NB4 (cell line): ENCODE measurements around the gene COL6A2.

Experiments
- DNase-seq: peaks from one replicate; pipeline ENCODE4 v3.0.0; 2010; ENCODE audit warnings: low read depth
- H3K4me3 ChIP-seq: one replicate; pipeline ENCODE4 v1.5.1; 2011; ENCODE audit warnings: mild to moderate bottlenecking, low read depth, low read length, moderate library complexity
- MYC ChIP-seq: IDR thresholded peaks from 2 replicates; pipeline ENCODE4 v1.6.1; 2011; ENCODE audit warnings: low read depth, low read length
- POLR2A ChIP-seq: IDR thresholded peaks from 2 replicates; pipeline ENCODE4 v1.6.1; 2011; ENCODE audit warnings: mild to moderate bottlenecking; ENCODE audit not compliant: insufficient read length; ENCODE audit errors: extremely low read depth
- TF ChIP-seq, protein P1 (sequence below): IDR thresholded peaks from one replicate; pipeline ENCODE4 v1.5.1; 2012; ENCODE audit warnings: low read depth, low read length
- TF ChIP-seq, protein P2 (sequence below): IDR thresholded peaks from 2 replicates; pipeline ENCODE4 v1.6.1; 2011; ENCODE audit warnings: low read depth, low read length

Gene COL6A2

DNA sequence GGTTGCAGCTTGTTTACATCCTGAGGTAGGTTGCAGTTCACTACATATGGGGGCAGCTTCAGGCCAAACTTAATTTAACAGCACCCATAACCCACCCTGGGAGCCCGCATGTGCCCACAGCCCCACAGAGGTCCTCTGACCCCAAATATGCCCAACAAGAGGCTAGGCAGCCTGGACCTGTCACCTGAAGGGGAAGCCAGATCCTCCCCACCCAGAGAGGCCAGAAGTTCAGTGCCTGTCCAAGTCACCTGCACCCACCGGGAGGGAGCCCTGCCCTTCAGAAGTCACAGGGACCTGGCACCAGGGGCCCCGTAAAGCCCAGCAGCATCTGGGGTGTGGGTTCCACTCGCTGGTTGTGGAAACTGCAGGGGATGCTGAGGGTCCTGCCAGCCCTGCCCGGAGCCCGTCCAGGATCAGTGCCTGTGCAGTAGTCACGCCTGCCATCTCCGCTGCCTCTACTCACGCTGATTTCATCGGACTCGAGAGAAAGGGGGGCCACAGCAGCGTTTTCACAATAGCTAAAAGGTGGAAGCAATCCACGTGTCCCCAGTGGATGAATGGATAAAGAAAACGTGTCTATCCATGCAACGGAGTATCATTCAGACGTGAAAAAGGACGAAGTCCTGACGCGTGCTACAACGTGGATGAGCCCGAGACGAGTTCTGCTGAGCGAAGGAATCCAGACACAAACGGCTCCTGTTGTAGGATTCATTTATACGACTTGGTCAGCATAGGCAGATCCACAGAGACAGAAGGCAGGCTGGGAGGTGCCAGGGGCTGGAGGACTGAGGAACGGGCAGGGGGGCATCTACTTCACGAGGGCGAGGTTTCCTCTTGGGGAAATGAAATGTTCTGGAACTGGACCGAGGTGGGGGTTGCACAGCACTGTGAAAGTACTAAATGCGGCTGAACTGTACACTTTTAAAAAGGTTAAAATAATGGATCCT is 33.9 kb upstream of the COL6A2 start:
- H3K4me3 ChIP-seq, result no peak overlapping the region
- no peak for DNase-seq
- TF ChIP-seq MYC (no peak), POLR2A (no peak)
- TF ChIP-seq, protein P1, sequence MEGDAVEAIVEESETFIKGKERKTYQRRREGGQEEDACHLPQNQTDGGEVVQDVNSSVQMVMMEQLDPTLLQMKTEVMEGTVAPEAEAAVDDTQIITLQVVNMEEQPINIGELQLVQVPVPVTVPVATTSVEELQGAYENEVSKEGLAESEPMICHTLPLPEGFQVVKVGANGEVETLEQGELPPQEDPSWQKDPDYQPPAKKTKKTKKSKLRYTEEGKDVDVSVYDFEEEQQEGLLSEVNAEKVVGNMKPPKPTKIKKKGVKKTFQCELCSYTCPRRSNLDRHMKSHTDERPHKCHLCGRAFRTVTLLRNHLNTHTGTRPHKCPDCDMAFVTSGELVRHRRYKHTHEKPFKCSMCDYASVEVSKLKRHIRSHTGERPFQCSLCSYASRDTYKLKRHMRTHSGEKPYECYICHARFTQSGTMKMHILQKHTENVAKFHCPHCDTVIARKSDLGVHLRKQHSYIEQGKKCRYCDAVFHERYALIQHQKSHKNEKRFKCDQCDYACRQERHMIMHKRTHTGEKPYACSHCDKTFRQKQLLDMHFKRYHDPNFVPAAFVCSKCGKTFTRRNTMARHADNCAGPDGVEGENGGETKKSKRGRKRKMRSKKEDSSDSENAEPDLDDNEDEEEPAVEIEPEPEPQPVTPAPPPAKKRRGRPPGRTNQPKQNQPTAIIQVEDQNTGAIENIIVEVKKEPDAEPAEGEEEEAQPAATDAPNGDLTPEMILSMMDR, result no peak
- TF ChIP-seq, protein P2, sequence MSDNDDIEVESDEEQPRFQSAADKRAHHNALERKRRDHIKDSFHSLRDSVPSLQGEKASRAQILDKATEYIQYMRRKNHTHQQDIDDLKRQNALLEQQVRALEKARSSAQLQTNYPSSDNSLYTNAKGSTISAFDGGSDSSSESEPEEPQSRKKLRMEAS, result no peak

DNA sequence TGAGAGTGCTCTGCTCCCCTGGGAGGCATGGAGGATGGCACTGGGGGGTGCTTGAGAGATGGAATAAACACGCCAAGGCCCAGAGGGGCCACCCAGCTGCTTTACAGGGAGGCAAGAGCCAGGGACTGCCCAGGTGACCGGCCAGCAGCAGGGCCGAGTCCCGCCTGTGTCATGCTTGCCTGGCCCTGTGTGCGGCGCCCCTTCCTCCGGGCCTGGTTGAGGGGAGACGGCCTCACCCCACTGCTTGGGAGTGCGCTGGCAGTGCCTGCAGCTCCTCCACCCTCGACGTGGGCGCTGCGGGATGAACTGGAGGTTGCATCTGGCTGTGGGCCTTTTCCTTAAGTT is 33.1 kb upstream of the COL6A2 start:
- DNase-seq, result no peak
- TF ChIP-seq, protein P1, result no peak
- no peak for TF ChIP-seq POLR2A
- TF ChIP-seq, protein P2, result no peak
- TF ChIP-seq MYC, result no peak

DNA sequence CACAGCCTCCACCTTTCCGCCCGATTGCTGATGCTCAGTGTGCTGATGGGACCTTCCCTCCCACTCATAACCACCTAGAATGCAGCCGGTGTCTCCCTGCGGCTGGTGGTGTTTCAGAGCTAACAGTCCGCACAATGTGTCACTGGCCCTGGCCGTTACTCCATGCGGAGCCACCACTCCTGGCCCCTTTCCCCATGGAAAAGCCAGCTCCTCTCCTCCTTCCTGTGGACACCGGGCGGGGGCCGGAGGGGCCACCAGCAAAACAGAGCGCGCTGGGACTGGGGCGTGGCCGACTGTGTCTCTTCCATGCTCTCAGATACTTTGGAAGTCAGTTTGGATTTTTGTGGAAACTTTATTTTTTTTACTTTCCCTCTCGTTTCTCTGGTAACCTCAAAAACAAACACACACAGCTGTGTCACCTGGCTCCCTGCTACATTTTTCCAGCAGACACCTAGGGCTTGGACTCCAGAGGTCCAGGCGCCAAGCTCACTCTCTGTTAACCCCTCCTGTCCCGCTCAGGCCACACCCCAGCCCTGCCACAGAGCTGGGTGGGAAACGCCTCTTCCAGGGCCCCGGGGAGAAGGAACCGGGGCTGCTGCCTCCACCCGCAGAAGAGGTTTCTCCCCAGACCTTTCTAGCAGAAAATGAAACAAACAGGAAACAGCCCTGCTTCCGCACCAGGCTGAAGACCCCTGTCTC is 32.5 kb upstream of the COL6A2 start:
- H3K4me3 ChIP-seq, result no peak overlapping the region
- DNase-seq, result no peak
- TF ChIP-seq, protein P2, result no peak
- TF ChIP-seq POLR2A (no peak), MYC (no peak)
- TF ChIP-seq, protein P1, result no peak

More for the DNA sequence above, 33.1 kb upstream of the COL6A2 start:
- no peak overlapping the region for H3K4me3 ChIP-seq

DNA sequence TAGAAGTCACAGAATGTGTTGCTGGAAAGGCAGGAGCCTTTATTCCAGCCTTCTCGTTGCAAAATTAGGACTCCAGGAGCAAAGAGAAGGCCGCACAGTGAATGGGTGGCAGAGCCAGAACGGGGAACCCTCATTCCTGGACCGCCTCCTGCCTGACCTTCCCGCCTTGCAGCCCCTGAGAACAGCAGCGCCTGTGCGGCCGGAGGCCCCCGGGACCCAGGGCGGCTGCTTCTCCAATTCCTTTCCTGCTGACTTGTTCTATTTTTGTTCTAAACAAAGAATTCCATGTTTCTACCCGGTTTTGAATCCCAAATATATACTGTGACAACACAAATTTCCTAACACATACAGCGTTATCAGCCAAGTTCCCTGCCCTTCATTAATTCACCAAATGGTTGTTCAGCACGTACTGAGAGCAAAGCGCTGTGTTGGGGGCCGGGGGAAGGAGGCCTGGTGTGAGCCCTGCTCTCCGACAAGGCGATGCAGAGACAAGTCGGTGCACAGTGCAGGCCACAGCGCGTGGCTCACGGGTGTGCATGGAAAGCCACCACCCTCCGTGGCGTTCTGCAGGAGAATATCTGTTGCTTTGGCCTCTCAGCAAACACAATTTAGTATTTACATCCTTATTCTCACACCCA is 31.9 kb upstream of the COL6A2 start:
- no peak overlapping the region for H3K4me3 ChIP-seq
- TF ChIP-seq, protein P2, result no peak
- TF ChIP-seq, protein P1, result no peak
- TF ChIP-seq MYC (no peak), POLR2A (no peak)
- no peak for DNase-seq

DNA sequence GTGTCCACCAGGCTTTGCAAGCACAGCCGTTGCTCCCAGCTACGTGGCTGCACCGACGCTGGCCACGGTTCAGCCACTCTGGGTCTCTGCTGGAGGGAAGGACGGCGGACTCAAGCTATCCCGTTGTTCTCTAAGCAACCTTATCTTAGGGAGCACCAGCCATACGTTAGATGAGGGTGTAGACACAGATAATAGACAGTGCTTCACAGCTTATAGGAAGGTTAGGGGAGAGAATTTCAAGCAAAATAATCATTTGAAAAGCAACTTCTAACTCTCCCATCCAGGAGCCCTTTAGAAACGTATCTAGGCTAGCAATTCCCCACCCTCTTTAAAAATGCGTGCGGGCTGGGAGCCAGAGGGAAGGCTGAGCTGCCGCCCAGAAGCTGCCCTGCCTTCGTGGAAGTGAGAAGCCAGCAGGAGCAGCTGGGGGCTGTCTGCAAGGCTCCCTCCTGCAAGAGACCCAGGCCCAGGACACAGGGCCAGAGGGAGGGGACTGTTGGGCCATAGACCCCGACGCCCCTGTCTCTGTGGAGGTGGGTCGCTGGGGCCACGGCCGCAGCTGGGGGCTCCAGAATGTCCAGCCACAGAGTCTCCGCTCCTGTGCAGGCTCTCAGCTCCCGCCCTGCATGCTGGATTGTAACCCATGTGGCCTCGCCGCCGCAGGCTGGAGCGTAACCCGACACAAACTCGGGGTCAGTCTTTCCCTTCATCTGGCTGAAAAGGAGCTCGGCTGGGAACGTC is 31.2 kb upstream of the COL6A2 start:
- no peak for DNase-seq
- H3K4me3 ChIP-seq, result no peak overlapping the region
- no peak for TF ChIP-seq POLR2A
- TF ChIP-seq, protein P1, result no peak
- TF ChIP-seq MYC, result no peak
- TF ChIP-seq, protein P2, result no peak
